GM12878 (cell line): ENCODE results near the gene CKB. TPM values are rescaled to one million over a fixed set of nuclear protein-coding genes. Genes with fewer than 3 reads are reported as not detected.

Experiments used
- ATAC-seq: fragments of 200-7000 bp; cut with Tn5 transposase; 3 replicates; pipeline ENCODE4 v1.9.1; 2020; ENCODE audit warnings: mild to moderate bottlenecking, moderate library complexity
- BruUV-seq: library from RNA; stranded (reverse); fragments of 400-500 nt; replicated peaks from 2 replicates; lab custom pipeline; 2021; lab: Mats Ljungman, UMichigan
- CTCF ChIA-PET: fragments of 300-600 bp; sonication (Branson Sonifier 250); formaldehyde crosslinking; extraction: SDS; loops from one replicate; lab custom pipeline; 2021; ENCODE audit warnings: inconsistent platforms; lab: Yijun Ruan, JAX
- POLR2A ChIA-PET: fragments of 350-600 bp; formaldehyde crosslinking; extraction: SDS; loops from one replicate; lab custom pipeline; 2021; ENCODE audit warnings: inconsistent platforms; lab: Charles Lee
- RAD21 ChIA-PET: fragments of 300-600 bp; sonication (Branson Sonifier 250); formaldehyde crosslinking; loops from one replicate; lab custom pipeline; 2023; ENCODE audit warnings: antibody characterized with exemption; ENCODE audit not compliant: unreplicated experiment; lab: Charles Lee
- SMC1A ChIA-PET: fragments of 300-600 bp; sonication (Branson Sonifier 250); formaldehyde crosslinking; loops from one replicate; lab custom pipeline; 2023; ENCODE audit not compliant: unreplicated experiment, uncharacterized antibody; lab: Charles Lee
- DNase-seq: peaks from one replicate; pipeline ENCODE4 v3.0.0-alpha.2; 2011; ENCODE audit warnings: low read depth, low spot score
- FAIRE-seq: peaks from 3 replicates; lab custom pipeline; 2011; peaks lifted over from hg19 to GRCh38; lab: Jason Lieb, UNC
- H2AFZ ChIP-seq: 2 replicates; pipeline ENCODE4 v1.6.0; 2011; ENCODE audit warnings: low read depth, low read length, control low read depth; ENCODE audit not compliant: control insufficient read depth
- H3K27ac ChIP-seq: 2 replicates; pipeline ENCODE4 v1.5.1; 2011; ENCODE audit warnings: control low read depth; ENCODE audit not compliant: control insufficient read depth, insufficient read depth
- H3K27me3 ChIP-seq, 2 experiments: replicated peaks in 1 of 2; 2 replicates each; pipeline versions ENCODE4 v1.6.0 to v1.6.1; 2011; ENCODE audit warnings: low read length in 1 of 2; ENCODE audit not compliant: control insufficient read depth in 2 of 2, insufficient read depth in 2 of 2
- H3K36me3 ChIP-seq, 2 experiments: 2 replicates each; pipeline ENCODE4 v1.5.1; 2011; ENCODE audit warnings: low read length in 1 of 2; ENCODE audit not compliant: control insufficient read depth in 2 of 2, insufficient read depth in 2 of 2
- H3K4me1 ChIP-seq: 2 replicates; pipeline ENCODE4 v1.6.1; 2011; ENCODE audit warnings: mild to moderate bottlenecking, low read length, moderate library complexity, mixed read lengths; ENCODE audit not compliant: control insufficient read depth, insufficient read depth
- H3K4me2 ChIP-seq: 2 replicates; pipeline ENCODE4 v1.6.0; 2011; ENCODE audit warnings: control low read depth; ENCODE audit not compliant: control insufficient read depth, insufficient read depth
- H3K4me3 ChIP-seq: fragments of 200-600 bp; sonication (generic); 2 replicates; pipeline ENCODE4 v1.5.1; 2016
- H3K79me2 ChIP-seq: 2 replicates; pipeline ENCODE4 v1.6.0; 2011; ENCODE audit warnings: low read length; ENCODE audit not compliant: control insufficient read depth, insufficient read depth
- H3K9ac ChIP-seq: 2 replicates; pipeline ENCODE4 v1.8.0; 2011; ENCODE audit warnings: low read length, control low read depth, mixed read lengths; ENCODE audit not compliant: control insufficient read depth, insufficient read depth
- H3K9me3 ChIP-seq: replicated peaks from 3 replicates; pipeline ENCODE4 v1.5.1; 2011; ENCODE audit warnings: mild to moderate bottlenecking, low read length; ENCODE audit not compliant: control insufficient read depth, insufficient read depth
- H4K20me1 ChIP-seq: 2 replicates; pipeline ENCODE4 v1.6.0; 2011; ENCODE audit not compliant: control insufficient read depth, insufficient read depth
- ATF2 ChIP-seq: IDR thresholded peaks from 2 replicates; pipeline ENCODE4 v1.6.1; 2012; ENCODE audit warnings: low read length, inconsistent platforms
- CBX5 ChIP-seq: sonication (generic); IDR thresholded peaks from 2 replicates; pipeline ENCODE4 v1.6.1; 2016; ENCODE audit warnings: low read depth, moderate library complexity, mild to moderate bottlenecking, inconsistent platforms
- EGR1 ChIP-seq, 2 experiments: IDR thresholded peaks; 1 replicate in 1 of 2; 2 replicates in 1 of 2; pipeline ENCODE4 v1.6.1; 2011 to 2012; ENCODE audit warnings: low read depth in 2 of 2, low read length in 2 of 2, borderline replicate concordance in 1 of 2, mild to moderate bottlenecking in 1 of 2, moderate library complexity in 1 of 2
- ESRRA ChIP-seq: IDR thresholded peaks from 2 replicates; pipeline ENCODE4 v1.6.1; 2012; ENCODE audit warnings: mild to moderate bottlenecking, low read length, improper control_type of control experiment
- HDGF ChIP-seq: fragments of 450-650 bp; IDR thresholded peaks from 2 replicates; pipeline ENCODE4 v1.6.1; 2016; ENCODE audit warnings: antibody characterized with exemption
- MYB ChIP-seq: fragments of 150-350 bp; IDR thresholded peaks from 2 replicates; pipeline ENCODE4 v1.6.1; 2014; ENCODE audit warnings: mild to moderate bottlenecking, low read depth, low read length, borderline replicate concordance
- PML ChIP-seq: IDR thresholded peaks from 2 replicates; pipeline ENCODE4 v1.6.1; 2012; ENCODE audit warnings: low read length, inconsistent platforms
- RAD51 ChIP-seq: fragments of 450-650 bp; IDR thresholded peaks from 2 replicates; pipeline ENCODE4 v1.6.1; 2016; ENCODE audit warnings: moderate library complexity, mild to moderate bottlenecking, inconsistent platforms
- SP1 ChIP-seq: IDR thresholded peaks from one replicate; pipeline ENCODE4 v1.6.1; 2011; ENCODE audit warnings: low read depth, low read length
- SUZ12 ChIP-seq: fragments of 200-600 bp; sonication (generic); IDR thresholded peaks from one replicate; pipeline ENCODE4 v1.6.1; 2018; ENCODE audit warnings: antibody characterized with exemption, mild to moderate bottlenecking; ENCODE audit not compliant: unreplicated experiment
- TCF12 ChIP-seq: IDR thresholded peaks from 2 replicates; pipeline ENCODE4 v1.6.1; 2011; ENCODE audit warnings: low read depth, mild to moderate bottlenecking, low read length
- TCF3 ChIP-seq: IDR thresholded peaks from 2 replicates; pipeline ENCODE4 v1.6.1; 2012; ENCODE audit warnings: low read depth, mild to moderate bottlenecking, low read length, borderline replicate concordance; ENCODE audit not compliant: insufficient read depth
- WGBS: methylation state at CpG from one replicate; pipeline ENCODE4 v1.1.6; 2016; ENCODE audit warnings: low lambda C conversion rate; ENCODE audit not compliant: insufficient replicate concordance, insufficient coverage; ENCODE audit errors: missing lambda C conversion rate; 5-methylcytosine and 5-hydroxymethylcytosine counted together
- in situ Hi-C: fragments of 300-500 bp; cut with MboI; formaldehyde crosslinking; loops from 9 replicates; pipeline ENCODE4 v1.14.3; 2018; ENCODE audit warnings: mixed read lengths
- intact Hi-C: fragments of 100-400 bp; cut with micrococcal nuclease; formaldehyde crosslinking; loops from one replicate; pipeline ENCODE4 v1.14.2; 2022; ENCODE audit not compliant: unreplicated experiment
- polyA plus RNA-seq, 11 experiments: library from polyadenylated mRNA; depleted of rRNA in 4 of 11; unstranded in 6 of 11; stranded (reverse) in 5 of 11; fragments of >200 nt; fragmentation: Nextera tagmentation in 4 of 11; fragmentation: Illumina TruSeq in 1 of 11; extraction: Ambion mirVana in 4 of 11; extraction: Trizol in 1 of 11; gene quantifications; 1 replicate in 1 of 11; 2 replicates in 10 of 11; pipeline versions ENCODE4 v1.2.1 to v1.2.3, GENCODE V29; 2011 to 2016; ENCODE audit warnings: inconsistent platforms in 2 of 11, missing spikeins in 2 of 11, low read depth in 1 of 11
- total RNA-seq, 4 experiments: library from RNA; depleted of rRNA in 3 of 4; stranded (reverse); fragments of >200 nt in 3 of 4; fragmentation: Illumina TruSeq in 1 of 4; extraction: Trizol in 1 of 4; gene quantifications; 2 replicates each; pipeline versions ENCODE4 v1.2.1 to v1.2.3, GENCODE V29; 2013 to 2021
- TF ChIP-seq, protein P1 (sequence below): IDR thresholded peaks from 2 replicates; pipeline ENCODE4 v1.6.1; 2012; ENCODE audit warnings: low read depth, low read length, improper control_type of control experiment
- TF ChIP-seq, protein P2 (sequence below): IDR thresholded peaks from 2 replicates; pipeline ENCODE4 v1.6.1; 2012; ENCODE audit warnings: mild to moderate bottlenecking, low read depth, low read length

Gene CKB
- total and polyA plus RNA-seq, 10 of the 15 experiments (the other 5 are each of a cell fraction or from before 2014, with no cell fraction given) = 0.40 to 6.1 (median 2.3) TPM

GRCh38 chr14:103563226-103563620 is 40.6 kb upstream of the CKB start (continued):
- TF ChIP-seq EGR1 (IDR thresholded peaks at IDR 0.05; ENCODE audit: borderline replicate concordance in 1 of 2, low read depth in 2 of 2, low read length in 2 of 2) (no peak), ATF2 (no peak), TCF3 (no peak), MYB (no peak), SUZ12 (no peak)
- TF ChIP-seq, protein P1, sequence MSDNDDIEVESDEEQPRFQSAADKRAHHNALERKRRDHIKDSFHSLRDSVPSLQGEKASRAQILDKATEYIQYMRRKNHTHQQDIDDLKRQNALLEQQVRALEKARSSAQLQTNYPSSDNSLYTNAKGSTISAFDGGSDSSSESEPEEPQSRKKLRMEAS = no peak
- TF ChIP-seq, all 136 proteins: peak for 0

DNA sequence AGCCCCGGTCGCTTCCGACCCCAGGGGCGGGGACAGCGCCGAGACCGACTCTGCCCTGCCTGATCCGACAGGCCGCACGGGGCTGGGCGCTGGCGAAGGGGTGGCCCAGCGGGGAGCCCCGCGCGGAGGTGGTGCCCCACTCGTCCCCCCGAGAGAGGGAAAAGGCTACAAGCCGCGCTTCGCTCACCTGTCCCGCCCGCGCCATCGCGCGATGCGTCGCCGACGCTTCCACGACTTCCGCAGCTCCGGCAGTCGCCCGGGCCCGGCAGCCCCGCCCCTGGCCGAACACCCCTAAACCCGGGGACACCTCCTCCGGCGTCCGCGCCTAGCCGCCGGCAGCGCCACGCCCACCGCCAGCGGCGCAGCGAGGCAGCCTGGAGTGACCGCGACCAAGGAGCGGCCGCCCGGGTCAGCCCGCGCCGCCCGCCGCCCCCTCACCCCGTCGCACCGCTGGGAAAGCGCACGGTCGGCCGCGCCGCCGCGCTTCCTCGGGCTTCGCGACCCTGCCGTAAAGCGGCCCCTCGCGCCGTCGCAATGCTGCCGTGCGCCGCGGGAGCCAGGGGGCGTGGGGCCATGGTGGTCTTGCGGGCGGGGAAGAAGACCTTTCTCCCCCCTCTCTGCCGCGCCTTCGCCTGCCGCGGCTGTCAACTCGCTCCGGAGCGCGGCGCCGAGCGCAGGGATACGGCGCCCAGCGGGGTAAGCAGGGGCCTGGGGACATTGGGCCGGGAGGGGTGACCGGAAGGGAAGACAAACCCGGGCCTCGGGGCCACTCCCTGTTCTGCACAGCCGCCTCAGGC is 40.0 kb upstream of the CKB start, which contains the start of the genes BAG5 and COA8:
TSS of gene BAG5 (minus strand) at position 229 of the 797 bp plus-strand sequence. CDS start 1,493 bp downstream, outside the sequence.
TSS of gene COA8 (plus strand) at position 532 of the 797 bp plus-strand sequence. CDS start at position 574, 42 bp downstream.
- H3K36me3 ChIP-seq = peaks cover 0 to 14% of the 10 kb centered on the region in 2 experiments; a peak in 3 of 4 replicates
- H4K20me1 ChIP-seq = 0 out of 2 replicates have a peak, but pooled peaks cover 6% of the 10 kb centered on the region
- no peaks in the 10 kb centered on the region for H3K9me3 ChIP-seq
- FAIRE-seq (peak; percentile 57), DNase-seq (peak; percentile 35), ATAC-seq (peak; percentile 85)
- in situ Hi-C loops (no loop called here), intact Hi-C loops (loop anchor here (5.0 kb wide), 1 partner anchor 70 kb away; no protein-coding TSS in a partner anchor)
- WGBS = under 1% methylated on average over 85 of the region's 109 CpGs
- H2AFZ ChIP-seq = peak within 1 kb of the TSS; percentile 96
- POLR2A ChIA-PET = interaction anchor here (0.7 kb wide), 1 partner anchor 158 kb away, joined by 3 read pairs; no protein-coding TSS in a partner anchor
- peaks cover 16% of the 10 kb centered on the region for H3K4me1 ChIP-seq
- CTCF ChIA-PET = interaction anchor here (1.2 to 1.3 kb wide), 2 partner anchors 35 to 41 kb away, joined by 4 read pairs; no protein-coding TSS in a partner anchor
- peak within 1 kb of the TSS; percentile 88 for H3K4me2 ChIP-seq
- peak within 1 kb of the TSS; percentile 97 for H3K4me3 ChIP-seq
- peaks cover 81% of the 10 kb centered on the region for H3K79me2 ChIP-seq
- H3K27me3 ChIP-seq = no peaks in the 10 kb centered on the region
- peak within 1 kb of the TSS; percentile 82 for H3K9ac ChIP-seq
- RAD21 ChIA-PET = interaction anchor here (1.6 kb wide), 1 partner anchor 32 kb away, joined by 5 read pairs; no protein-coding TSS in a partner anchor
- SMC1A ChIA-PET = interaction anchor here (0.7 kb wide), 1 partner anchor 245 kb away, joined by 3 read pairs; no protein-coding TSS in a partner anchor
- BruUV-seq = no TSS peak
- peak within 1 kb of the TSS; percentile 94 for H3K27ac ChIP-seq
- TF ChIP-seq RAD51 = no peak
- 0 out of 2 replicates have a peak, but pooled peaks have one; percentile 26 for TF ChIP-seq HDGF
- TF ChIP-seq SP1 = peak; percentile 43
- no peak for TF ChIP-seq CBX5
- TF ChIP-seq, protein P2, sequence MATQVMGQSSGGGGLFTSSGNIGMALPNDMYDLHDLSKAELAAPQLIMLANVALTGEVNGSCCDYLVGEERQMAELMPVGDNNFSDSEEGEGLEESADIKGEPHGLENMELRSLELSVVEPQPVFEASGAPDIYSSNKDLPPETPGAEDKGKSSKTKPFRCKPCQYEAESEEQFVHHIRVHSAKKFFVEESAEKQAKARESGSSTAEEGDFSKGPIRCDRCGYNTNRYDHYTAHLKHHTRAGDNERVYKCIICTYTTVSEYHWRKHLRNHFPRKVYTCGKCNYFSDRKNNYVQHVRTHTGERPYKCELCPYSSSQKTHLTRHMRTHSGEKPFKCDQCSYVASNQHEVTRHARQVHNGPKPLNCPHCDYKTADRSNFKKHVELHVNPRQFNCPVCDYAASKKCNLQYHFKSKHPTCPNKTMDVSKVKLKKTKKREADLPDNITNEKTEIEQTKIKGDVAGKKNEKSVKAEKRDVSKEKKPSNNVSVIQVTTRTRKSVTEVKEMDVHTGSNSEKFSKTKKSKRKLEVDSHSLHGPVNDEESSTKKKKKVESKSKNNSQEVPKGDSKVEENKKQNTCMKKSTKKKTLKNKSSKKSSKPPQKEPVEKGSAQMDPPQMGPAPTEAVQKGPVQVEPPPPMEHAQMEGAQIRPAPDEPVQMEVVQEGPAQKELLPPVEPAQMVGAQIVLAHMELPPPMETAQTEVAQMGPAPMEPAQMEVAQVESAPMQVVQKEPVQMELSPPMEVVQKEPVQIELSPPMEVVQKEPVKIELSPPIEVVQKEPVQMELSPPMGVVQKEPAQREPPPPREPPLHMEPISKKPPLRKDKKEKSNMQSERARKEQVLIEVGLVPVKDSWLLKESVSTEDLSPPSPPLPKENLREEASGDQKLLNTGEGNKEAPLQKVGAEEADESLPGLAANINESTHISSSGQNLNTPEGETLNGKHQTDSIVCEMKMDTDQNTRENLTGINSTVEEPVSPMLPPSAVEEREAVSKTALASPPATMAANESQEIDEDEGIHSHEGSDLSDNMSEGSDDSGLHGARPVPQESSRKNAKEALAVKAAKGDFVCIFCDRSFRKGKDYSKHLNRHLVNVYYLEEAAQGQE = no peak
- peak; percentile 11; the same call in 1 of the 2 replicates for TF ChIP-seq TCF12
- TF ChIP-seq ESRRA = no peak
- TF ChIP-seq EGR1 (IDR thresholded peaks at IDR 0.05; ENCODE audit: borderline replicate concordance in 1 of 2, low read depth in 2 of 2, low read length in 2 of 2) = peak; percentile 23 to 91
- TF ChIP-seq PML = no peak
